Measurements from ENCODE around the gene DCAF5.

Gene DCAF5

GRCh38 chr14:69037790-69038454 lies 115.0 kb downstream of the DCAF5 start:
- H3K27me3 ChIP-seq (ENCODE audit: low read depth, low read length) = peaks cover 32% of the 10 kb centered on the region
- H4K20me1 ChIP-seq (ENCODE audit: insufficient read depth, low read length) = no peaks in the 10 kb centered on the region
- H3K4me1 ChIP-seq (ENCODE audit: low read length) = peaks cover 2% of the 10 kb centered on the region; the same call in 1 of the 2 replicates
- no peak overlapping the region for H3K4me3 ChIP-seq (ENCODE audit: low read length)
- no peaks in the 10 kb centered on the region for H3K36me3 ChIP-seq (replicated peaks; ENCODE audit: low read depth, low read length)
- H3K9ac ChIP-seq (ENCODE audit: low read length) = no peak overlapping the region
- H3K27ac ChIP-seq (ENCODE audit: low read length) = no peak overlapping the region
- no peak overlapping the region for H2AFZ ChIP-seq (ENCODE audit: low read depth, low read length)
- H3K4me2 ChIP-seq (ENCODE audit: low read length) = no peak overlapping the region
- no peaks in the 10 kb centered on the region for H3K79me2 ChIP-seq (ENCODE audit: low read length)
- TF ChIP-seq EZH2phosphoT487 (IDR thresholded peaks at IDR 0.05; ENCODE audit: low read depth) (no peak), CTCF (IDR thresholded peaks at IDR 0.05; ENCODE audit: low read depth, low read length) (no peak)
- no peaks in the 10 kb centered on the region for H3K9me3 ChIP-seq (ENCODE audit: insufficient read depth, low read length)

GRCh38 chr14:69036757-69037506 lies 116.0 kb downstream of the DCAF5 start:
- Histone ChIP-seq H3K27me3 (ENCODE audit: low read depth, low read length) (peaks cover 22% of the 10 kb centered on the region), H3K4me1 (ENCODE audit: low read length) (peaks cover 2% of the 10 kb centered on the region; the same call in 1 of the 2 replicates), H3K4me2 (ENCODE audit: low read length) (no peak overlapping the region), H3K9me3 (ENCODE audit: insufficient read depth, low read length) (no peaks in the 10 kb centered on the region), H3K36me3 (replicated peaks; ENCODE audit: low read depth, low read length) (no peaks in the 10 kb centered on the region), H4K20me1 (ENCODE audit: insufficient read depth, low read length) (no peaks in the 10 kb centered on the region), H3K4me3 (ENCODE audit: low read length) (no peak overlapping the region), H3K9ac (ENCODE audit: low read length) (no peak overlapping the region), H3K27ac (ENCODE audit: low read length) (no peak overlapping the region), H2AFZ (ENCODE audit: low read depth, low read length) (no peak overlapping the region), H3K79me2 (ENCODE audit: low read length) (no peaks in the 10 kb centered on the region)
- TF ChIP-seq EZH2phosphoT487 (IDR thresholded peaks at IDR 0.05; ENCODE audit: low read depth) (no peak), CTCF (IDR thresholded peaks at IDR 0.05; ENCODE audit: low read depth, low read length) (no peak)

- Histone ChIP-seq H3K4me3 (ENCODE audit: low read length) (no peak overlapping the region), H2AFZ (ENCODE audit: low read depth, low read length) (no peak overlapping the region), H3K79me2 (ENCODE audit: low read length) (no peaks in the 10 kb centered on the region), H3K9ac (ENCODE audit: low read length) (no peak overlapping the region), H3K36me3 (replicated peaks; ENCODE audit: low read depth, low read length) (no peaks in the 10 kb centered on the region), H3K4me2 (ENCODE audit: low read length) (no peak overlapping the region), H3K4me1 (ENCODE audit: low read length) (no peaks in the 10 kb centered on the region), H3K27ac (ENCODE audit: low read length) (no peak overlapping the region), H3K27me3 (ENCODE audit: low read depth, low read length) (peaks cover 17% of the 10 kb centered on the region), H4K20me1 (ENCODE audit: insufficient read depth, low read length) (no peaks in the 10 kb centered on the region), H3K9me3 (ENCODE audit: insufficient read depth, low read length) (no peaks in the 10 kb centered on the region)
- TF ChIP-seq EZH2phosphoT487 (IDR thresholded peaks at IDR 0.05; ENCODE audit: low read depth) = no peak
- TF ChIP-seq CTCF (IDR thresholded peaks at IDR 0.05; ENCODE audit: low read depth, low read length) = no peak
These were observed 118.2 kb downstream of the DCAF5 start for GRCh38 chr14:69034612-69035262.
